ENCODE data around the gene LMX1B.

LMX1B gene

GRCh38 chr9:126671983-126672382 lies 58.3 kb downstream of the LMX1B start:
- FAIRE-seq (no peak), DNase-seq (ENCODE audit: insufficient read length, low spot score) (no peak)
- TF ChIP-seq TAF1 (IDR thresholded peaks at IDR 0.05; ENCODE audit: low read depth, low read length): no peak
- no peak for TF ChIP-seq POLR2AphosphoS5 (IDR thresholded peaks at IDR 0.05; ENCODE audit: low read depth, low read length)
- no peak for TF ChIP-seq POU2F2 (IDR thresholded peaks at IDR 0.05; ENCODE audit: low read depth, low read length)
- TF ChIP-seq POLR2A (IDR thresholded peaks at IDR 0.05; ENCODE audit: low read depth, low read length): no peak
- no peak for TF ChIP-seq PAX5 (IDR thresholded peaks at IDR 0.05; ENCODE audit: insufficient read depth, low read length, severe bottlenecking)
- no peak for TF ChIP-seq SPI1 (IDR thresholded peaks at IDR 0.05; ENCODE audit: low read depth, low read length)

- FAIRE-seq (no peak), DNase-seq (ENCODE audit: insufficient read length, low spot score) (no peak)
- TF ChIP-seq POLR2AphosphoS5 (IDR thresholded peaks at IDR 0.05; ENCODE audit: low read depth, low read length) (no peak), PAX5 (IDR thresholded peaks at IDR 0.05; ENCODE audit: insufficient read depth, low read length, severe bottlenecking) (no peak), POLR2A (IDR thresholded peaks at IDR 0.05; ENCODE audit: low read depth, low read length) (no peak), SPI1 (IDR thresholded peaks at IDR 0.05; ENCODE audit: low read depth, low read length) (no peak), POU2F2 (IDR thresholded peaks at IDR 0.05; ENCODE audit: low read depth, low read length) (no peak), TAF1 (IDR thresholded peaks at IDR 0.05; ENCODE audit: low read depth, low read length) (no peak)
Measured at GRCh38 chr9:126672634-126673284, 59.0 kb downstream of the LMX1B start.

- TF ChIP-seq SPI1 (IDR thresholded peaks at IDR 0.05; ENCODE audit: low read depth, low read length) (no peak), POU2F2 (IDR thresholded peaks at IDR 0.05; ENCODE audit: low read depth, low read length) (no peak)
- DNase-seq (ENCODE audit: insufficient read length, low spot score): no peak
- FAIRE-seq: no peak
Measured at GRCh38 chr9:126673689-126674364, 60.1 kb downstream of the LMX1B start.

- FAIRE-seq (no peak), DNase-seq (ENCODE audit: insufficient read length, low spot score) (no peak)
- no peak for TF ChIP-seq POLR2AphosphoS5 (IDR thresholded peaks at IDR 0.05; ENCODE audit: low read depth, low read length)
- no peak for TF ChIP-seq POLR2A (IDR thresholded peaks at IDR 0.05; ENCODE audit: low read depth, low read length)
- no peak for TF ChIP-seq PAX5 (IDR thresholded peaks at IDR 0.05; ENCODE audit: insufficient read depth, low read length, severe bottlenecking)
- TF ChIP-seq SPI1 (IDR thresholded peaks at IDR 0.05; ENCODE audit: low read depth, low read length): no peak
- TF ChIP-seq TAF1 (IDR thresholded peaks at IDR 0.05; ENCODE audit: low read depth, low read length): no peak
- TF ChIP-seq POU2F2 (IDR thresholded peaks at IDR 0.05; ENCODE audit: low read depth, low read length): no peak
Measured at GRCh38 chr9:126674365-126675146, 60.8 kb downstream of the LMX1B start.

GRCh38 chr9:126675147-126675467 lies 61.4 kb downstream of the LMX1B start:
- FAIRE-seq: no peak
- TF ChIP-seq TAF1 (IDR thresholded peaks at IDR 0.05; ENCODE audit: low read depth, low read length): no peak
- no peak for TF ChIP-seq POU2F2 (IDR thresholded peaks at IDR 0.05; ENCODE audit: low read depth, low read length)
- TF ChIP-seq POLR2A (IDR thresholded peaks at IDR 0.05; ENCODE audit: low read depth, low read length): no peak
- TF ChIP-seq PAX5 (IDR thresholded peaks at IDR 0.05; ENCODE audit: insufficient read depth, low read length, severe bottlenecking): no peak
- TF ChIP-seq SPI1 (IDR thresholded peaks at IDR 0.05; ENCODE audit: low read depth, low read length): no peak
- no peak for TF ChIP-seq POLR2AphosphoS5 (IDR thresholded peaks at IDR 0.05; ENCODE audit: low read depth, low read length)

GRCh38 chr9:126676102-126676684 lies 62.5 kb downstream of the LMX1B start:
- no peak for TF ChIP-seq POLR2AphosphoS5 (IDR thresholded peaks at IDR 0.05; ENCODE audit: low read depth, low read length)
- TF ChIP-seq POU2F2 (IDR thresholded peaks at IDR 0.05; ENCODE audit: low read depth, low read length): no peak
- TF ChIP-seq PAX5 (IDR thresholded peaks at IDR 0.05; ENCODE audit: insufficient read depth, low read length, severe bottlenecking): no peak
- no peak for TF ChIP-seq POLR2A (IDR thresholded peaks at IDR 0.05; ENCODE audit: low read depth, low read length)
- no peak for TF ChIP-seq TAF1 (IDR thresholded peaks at IDR 0.05; ENCODE audit: low read depth, low read length)
- TF ChIP-seq SPI1 (IDR thresholded peaks at IDR 0.05; ENCODE audit: low read depth, low read length): no peak
- DNase-seq (ENCODE audit: insufficient read length, low spot score): no peak
- no peak for FAIRE-seq

More at GRCh38 chr9:126675147-126675467, 61.4 kb downstream of the LMX1B start:
- no peak for DNase-seq (ENCODE audit: insufficient read length, low spot score)

GRCh38 chr9:126676685-126677143 lies 63.0 kb downstream of the LMX1B start:
- FAIRE-seq (no peak), DNase-seq (ENCODE audit: insufficient read length, low spot score) (no peak)
- TF ChIP-seq POLR2A (IDR thresholded peaks at IDR 0.05; ENCODE audit: low read depth, low read length) (no peak), TAF1 (IDR thresholded peaks at IDR 0.05; ENCODE audit: low read depth, low read length) (no peak), SPI1 (IDR thresholded peaks at IDR 0.05; ENCODE audit: low read depth, low read length) (no peak), PAX5 (IDR thresholded peaks at IDR 0.05; ENCODE audit: insufficient read depth, low read length, severe bottlenecking) (no peak), POU2F2 (IDR thresholded peaks at IDR 0.05; ENCODE audit: low read depth, low read length) (no peak), POLR2AphosphoS5 (IDR thresholded peaks at IDR 0.05; ENCODE audit: low read depth, low read length) (no peak)

- DNase-seq (ENCODE audit: insufficient read length, low spot score) (no peak), FAIRE-seq (no peak)
- TF ChIP-seq POLR2AphosphoS5 (IDR thresholded peaks at IDR 0.05; ENCODE audit: low read depth, low read length): no peak
- no peak for TF ChIP-seq SPI1 (IDR thresholded peaks at IDR 0.05; ENCODE audit: low read depth, low read length)
- TF ChIP-seq PAX5 (IDR thresholded peaks at IDR 0.05; ENCODE audit: insufficient read depth, low read length, severe bottlenecking): no peak
- no peak for TF ChIP-seq TAF1 (IDR thresholded peaks at IDR 0.05; ENCODE audit: low read depth, low read length)
- TF ChIP-seq POU2F2 (IDR thresholded peaks at IDR 0.05; ENCODE audit: low read depth, low read length): no peak
- TF ChIP-seq POLR2A (IDR thresholded peaks at IDR 0.05; ENCODE audit: low read depth, low read length): no peak
Measured at GRCh38 chr9:126677188-126678084, 63.7 kb downstream of the LMX1B start.

Data from GM12891 (cell line).